ENCODE data around the gene MICAL3.

DNA sequence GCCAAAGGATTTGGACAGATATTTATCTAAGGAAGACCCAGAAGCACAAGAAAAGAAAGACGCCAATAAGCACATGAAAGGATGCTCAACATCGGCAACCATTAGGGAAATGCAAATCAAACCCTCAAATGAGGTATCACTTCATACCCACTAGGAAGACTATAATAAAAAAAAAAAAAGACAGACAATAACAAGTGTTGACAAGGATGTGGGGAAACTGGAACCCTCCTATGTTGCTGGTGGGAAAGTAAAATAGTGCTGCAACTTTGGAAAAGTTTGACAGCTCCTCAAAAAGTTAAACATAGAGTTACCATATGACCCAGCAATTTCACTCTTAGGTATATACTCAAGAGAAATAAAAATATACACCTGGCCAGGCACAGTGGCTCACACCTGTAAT, 47.0 kb downstream of the MICAL3 start:
- TF ChIP-seq FOXK2 (IDR thresholded peaks at IDR 0.05) (no peak), BHLHE40 (IDR thresholded peaks at IDR 0.05; ENCODE audit: borderline replicate concordance) (no peak), FOXM1 (IDR thresholded peaks at IDR 0.05; ENCODE audit: borderline replicate concordance) (no peak), ELF4 (IDR thresholded peaks at IDR 0.05) (no peak)
